Measurements from ENCODE around the gene CD2.

The CD2 gene

DNA sequence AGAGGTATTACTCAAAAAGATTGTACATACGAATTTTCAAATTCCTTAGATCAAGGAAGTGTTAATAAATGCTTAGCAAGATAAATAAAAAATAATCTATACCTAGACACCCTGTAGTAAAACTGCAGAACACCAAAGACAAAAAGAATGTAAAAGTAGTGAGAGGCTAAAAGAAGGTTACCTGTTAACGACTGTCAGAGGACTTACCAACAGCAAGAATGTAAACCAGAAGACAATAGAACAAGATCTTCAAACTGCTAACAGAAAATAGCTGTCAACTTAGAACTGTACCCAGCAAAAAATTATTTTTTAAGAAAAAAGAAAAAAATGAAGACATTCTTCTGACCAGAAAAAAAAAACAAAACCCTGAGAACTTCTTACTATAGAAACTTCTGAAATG lies 51.2 kb downstream of the CD2 start:
- TF ChIP-seq, protein P1, sequence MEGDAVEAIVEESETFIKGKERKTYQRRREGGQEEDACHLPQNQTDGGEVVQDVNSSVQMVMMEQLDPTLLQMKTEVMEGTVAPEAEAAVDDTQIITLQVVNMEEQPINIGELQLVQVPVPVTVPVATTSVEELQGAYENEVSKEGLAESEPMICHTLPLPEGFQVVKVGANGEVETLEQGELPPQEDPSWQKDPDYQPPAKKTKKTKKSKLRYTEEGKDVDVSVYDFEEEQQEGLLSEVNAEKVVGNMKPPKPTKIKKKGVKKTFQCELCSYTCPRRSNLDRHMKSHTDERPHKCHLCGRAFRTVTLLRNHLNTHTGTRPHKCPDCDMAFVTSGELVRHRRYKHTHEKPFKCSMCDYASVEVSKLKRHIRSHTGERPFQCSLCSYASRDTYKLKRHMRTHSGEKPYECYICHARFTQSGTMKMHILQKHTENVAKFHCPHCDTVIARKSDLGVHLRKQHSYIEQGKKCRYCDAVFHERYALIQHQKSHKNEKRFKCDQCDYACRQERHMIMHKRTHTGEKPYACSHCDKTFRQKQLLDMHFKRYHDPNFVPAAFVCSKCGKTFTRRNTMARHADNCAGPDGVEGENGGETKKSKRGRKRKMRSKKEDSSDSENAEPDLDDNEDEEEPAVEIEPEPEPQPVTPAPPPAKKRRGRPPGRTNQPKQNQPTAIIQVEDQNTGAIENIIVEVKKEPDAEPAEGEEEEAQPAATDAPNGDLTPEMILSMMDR (IDR thresholded peaks at IDR 0.05) = no peak
- no peaks in the 10 kb centered on the region for H3K9me3 ChIP-seq
- H3K4me3 ChIP-seq (ENCODE audit: low read depth in 1 of 2, low read length in 1 of 2) = no peak overlapping the region
- no peak overlapping the region for H3K27ac ChIP-seq
- H3K27me3 ChIP-seq = no peaks in the 10 kb centered on the region
- H3K4me1 ChIP-seq (ENCODE audit: control insufficient read depth in 1 of 2, insufficient read depth in 1 of 2, low read depth in 1 of 2, low read length in 1 of 2) = no peaks in the 10 kb centered on the region
- H3K36me3 ChIP-seq = no peaks in the 10 kb centered on the region

DNA sequence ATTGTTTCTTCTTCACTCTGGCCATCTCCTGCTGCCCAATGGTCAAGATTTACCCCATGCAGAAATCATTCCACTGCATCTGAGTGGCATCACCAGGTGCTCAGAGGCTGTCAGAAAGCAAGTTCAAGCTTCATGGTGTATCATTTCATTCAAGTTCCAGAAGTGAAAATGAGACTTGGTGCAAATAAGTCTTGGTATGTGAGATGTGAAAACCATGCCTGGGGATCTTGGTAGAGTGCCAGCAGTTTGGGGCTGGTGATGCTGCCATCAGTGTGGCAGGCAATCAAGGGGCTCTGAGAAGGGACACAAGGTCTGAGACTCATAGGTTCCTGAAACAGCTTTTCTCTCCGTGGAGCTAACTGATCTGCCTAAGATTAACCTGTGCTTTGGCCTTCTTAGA lies 52.0 kb downstream of the CD2 start:
- H3K27me3 ChIP-seq = no peaks in the 10 kb centered on the region
- no peak overlapping the region for H3K27ac ChIP-seq
- no peaks in the 10 kb centered on the region for H3K4me1 ChIP-seq (ENCODE audit: control insufficient read depth in 1 of 2, insufficient read depth in 1 of 2, low read depth in 1 of 2, low read length in 1 of 2)
- TF ChIP-seq, protein P1 (IDR thresholded peaks at IDR 0.05) = no peak
- no peaks in the 10 kb centered on the region for H3K9me3 ChIP-seq
- no peak overlapping the region for H3K4me3 ChIP-seq (ENCODE audit: low read depth in 1 of 2, low read length in 1 of 2)
- no peaks in the 10 kb centered on the region for H3K36me3 ChIP-seq

DNA sequence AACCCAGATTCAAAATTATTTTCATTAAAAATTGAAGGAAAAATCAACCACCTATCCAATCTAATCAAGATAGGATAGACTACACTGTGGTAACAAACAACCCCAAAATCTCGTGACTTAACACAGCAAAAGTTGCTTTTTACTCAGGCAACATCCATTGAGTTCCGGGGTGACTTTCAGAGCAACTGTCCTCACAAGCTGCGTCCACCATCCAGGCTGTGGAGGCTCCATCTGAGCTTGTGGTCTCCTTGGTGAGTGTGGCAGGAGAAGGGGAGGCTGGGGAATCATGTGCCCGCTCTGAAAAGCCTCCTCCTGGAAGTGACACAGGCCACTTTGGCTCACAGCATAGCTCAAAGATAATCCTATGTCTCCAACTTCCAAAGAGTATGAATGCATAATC lies 52.4 kb downstream of the CD2 start:
- Histone ChIP-seq H3K27me3 (no peaks in the 10 kb centered on the region), H3K9me3 (no peaks in the 10 kb centered on the region), H3K36me3 (no peaks in the 10 kb centered on the region), H3K27ac (no peak overlapping the region), H3K4me1 (ENCODE audit: control insufficient read depth in 1 of 2, insufficient read depth in 1 of 2, low read depth in 1 of 2, low read length in 1 of 2) (no peaks in the 10 kb centered on the region), H3K4me3 (ENCODE audit: low read depth in 1 of 2, low read length in 1 of 2) (no peak overlapping the region)
- TF ChIP-seq, protein P1 (IDR thresholded peaks at IDR 0.05) = no peak

GRCh38 chr1:116807394-116808199 lies 53.4 kb downstream of the CD2 start:
- TF ChIP-seq, protein P1 (IDR thresholded peaks at IDR 0.05) = no peak
- H3K4me1 ChIP-seq (ENCODE audit: control insufficient read depth in 1 of 2, insufficient read depth in 1 of 2, low read depth in 1 of 2, low read length in 1 of 2) = no peaks in the 10 kb centered on the region
- H3K4me3 ChIP-seq (ENCODE audit: low read depth in 1 of 2, low read length in 1 of 2) = no peak overlapping the region
- no peaks in the 10 kb centered on the region for H3K36me3 ChIP-seq
- no peaks in the 10 kb centered on the region for H3K9me3 ChIP-seq
- H3K27me3 ChIP-seq = no peaks in the 10 kb centered on the region
- no peak overlapping the region for H3K27ac ChIP-seq

DNA sequence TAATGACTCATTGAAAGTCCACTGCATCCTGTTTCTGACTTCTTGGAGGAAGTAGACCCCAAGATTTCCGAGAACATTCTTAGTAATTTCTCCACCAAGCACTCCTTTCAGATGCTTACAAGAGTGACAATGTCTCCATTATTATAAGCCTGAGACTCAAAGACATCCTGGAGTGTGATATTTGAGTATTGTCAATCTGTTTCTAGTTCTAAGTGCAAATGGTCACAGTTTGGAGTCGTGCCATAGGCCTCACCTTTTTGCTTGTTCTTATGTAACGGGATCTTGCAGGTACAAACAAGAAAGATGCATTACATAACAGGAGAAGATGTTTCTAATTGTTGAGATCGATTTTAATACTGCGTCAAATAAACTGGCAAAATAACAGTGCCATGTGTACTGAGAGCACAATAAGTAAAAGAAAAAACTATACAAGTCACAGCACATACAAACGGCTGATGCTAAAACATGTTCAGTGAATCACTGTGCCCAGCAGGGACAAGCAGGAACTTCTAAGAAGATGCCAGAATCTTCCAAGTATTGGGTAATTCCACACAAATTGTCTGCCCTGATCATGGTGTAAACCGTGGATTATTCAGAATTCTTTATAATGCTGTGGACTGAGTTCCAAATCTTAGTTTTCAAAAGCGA lies 54.1 kb downstream of the CD2 start:
- Histone ChIP-seq H3K4me1 (ENCODE audit: control insufficient read depth in 1 of 2, insufficient read depth in 1 of 2, low read depth in 1 of 2, low read length in 1 of 2) (no peaks in the 10 kb centered on the region), H3K36me3 (no peaks in the 10 kb centered on the region), H3K27ac (no peak overlapping the region), H3K4me3 (ENCODE audit: low read depth in 1 of 2, low read length in 1 of 2) (no peak overlapping the region), H3K27me3 (no peaks in the 10 kb centered on the region), H3K9me3 (no peaks in the 10 kb centered on the region)
- TF ChIP-seq, protein P1 (IDR thresholded peaks at IDR 0.05) = no peak
